Cardiac septum (tissue), 1 donor: ENCODE measurements around the gene FGD2. TPM values are rescaled to one million over a fixed set of nuclear protein-coding genes. Genes with fewer than 3 reads are reported as not detected.

Experiments
- DNase-seq: peaks from one replicate; pipeline ENCODE4 v3.0.0-alpha.2; 2020; ENCODE audit warnings: low spot score
- intact Hi-C: fragments of 100-400 bp; cut with DNase I; formaldehyde crosslinking; loops from one replicate; pipeline ENCODE4 v1.14.0; 2022
- total RNA-seq: library from RNA; stranded (reverse); fragmentation: NEBNext Ultra II Directional; extraction: Animal tissue kit (Norgen Biotek cat#: 25700); gene quantifications from one replicate; pipeline ENCODE4 v1.2.1, GENCODE V29; 2021
- donor health status: DM: no; HTN: no; CAD: no.

FGD2 gene
- total RNA-seq, 1 donor from 2014 or later, result 2.3 TPM

DNA sequence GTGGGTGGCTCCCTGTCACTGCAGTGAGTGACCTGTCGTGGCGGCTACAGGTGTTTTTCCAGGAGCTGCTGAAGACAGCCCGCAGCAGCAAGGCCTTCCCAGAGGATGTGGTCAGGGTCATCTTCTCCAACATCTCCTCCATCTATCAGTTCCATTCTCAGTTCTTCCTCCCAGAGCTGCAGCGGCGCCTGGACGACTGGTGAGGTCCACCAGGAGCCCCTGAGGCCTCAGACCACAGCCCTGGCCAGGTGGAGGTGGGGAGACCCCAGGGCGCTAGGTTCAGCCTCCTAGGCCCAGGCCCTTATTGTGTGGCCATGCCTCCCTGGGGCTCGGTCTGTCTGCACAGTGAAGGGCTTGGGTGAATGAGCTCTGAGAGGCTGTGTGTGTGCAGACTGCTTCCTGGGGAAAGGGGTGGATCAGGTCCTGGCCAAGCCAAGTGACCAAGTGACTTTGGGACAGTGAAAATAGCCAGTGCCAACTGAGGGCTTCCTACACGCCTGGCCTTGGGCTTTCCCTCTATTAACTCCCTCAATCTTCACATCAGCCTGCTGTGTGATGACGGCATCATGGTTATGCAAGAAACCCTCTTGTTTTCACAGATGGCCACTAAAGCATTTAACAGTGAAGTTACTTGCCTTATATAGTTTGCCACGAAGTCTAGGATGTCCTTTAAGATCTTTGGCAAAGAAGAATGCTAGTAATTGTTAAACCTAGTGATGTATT lies 6.4 kb downstream of the FGD2 start:
- intact Hi-C loops, result no loop called here
- DNase-seq, result no peak

DNA sequence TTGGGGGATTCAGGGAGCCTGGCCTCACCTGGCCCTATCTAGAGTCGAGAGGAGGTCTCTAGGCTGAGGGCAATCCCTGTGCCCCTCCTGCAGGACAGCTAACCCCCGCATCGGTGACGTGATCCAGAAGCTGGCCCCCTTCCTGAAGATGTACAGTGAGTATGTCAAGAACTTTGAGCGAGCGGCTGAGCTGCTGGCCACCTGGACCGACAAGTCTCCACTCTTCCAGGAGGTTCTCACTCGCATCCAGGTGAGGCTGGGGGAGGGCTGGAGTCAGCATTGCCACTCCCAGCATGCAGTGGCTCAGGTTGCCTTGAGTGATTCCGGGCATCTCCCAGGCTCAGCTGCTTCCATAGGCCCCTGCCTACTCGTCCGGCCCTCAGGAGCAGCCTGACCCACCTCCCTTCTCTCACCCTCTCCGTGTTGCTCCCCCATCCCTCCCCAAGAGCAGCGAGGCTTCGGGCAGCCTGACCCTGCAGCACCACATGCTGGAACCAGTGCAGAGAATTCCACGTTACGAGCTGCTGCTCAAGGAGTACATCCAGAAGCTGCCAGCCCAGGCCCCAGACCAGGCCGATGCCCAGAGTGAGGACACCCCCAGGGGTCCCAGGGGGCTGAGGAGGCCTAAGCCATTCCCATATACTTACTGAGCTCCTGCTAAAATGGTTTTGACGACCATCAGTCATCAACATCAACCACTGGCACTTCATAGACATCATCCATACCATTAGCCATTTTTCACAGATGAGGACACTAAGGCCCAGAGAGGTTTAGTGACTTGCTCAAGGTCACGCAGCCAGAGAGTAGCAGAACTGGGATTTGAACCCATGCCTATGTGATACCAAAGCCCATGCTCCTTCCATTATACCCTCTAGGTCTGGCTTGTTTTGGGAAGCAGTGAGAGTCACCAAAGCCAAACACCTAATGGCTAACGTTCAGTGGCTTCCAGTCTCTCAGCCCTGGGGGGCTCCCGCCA lies 8.3 kb downstream of the FGD2 start:
- intact Hi-C loops, result no loop called here
- DNase-seq, result no peak

DNA sequence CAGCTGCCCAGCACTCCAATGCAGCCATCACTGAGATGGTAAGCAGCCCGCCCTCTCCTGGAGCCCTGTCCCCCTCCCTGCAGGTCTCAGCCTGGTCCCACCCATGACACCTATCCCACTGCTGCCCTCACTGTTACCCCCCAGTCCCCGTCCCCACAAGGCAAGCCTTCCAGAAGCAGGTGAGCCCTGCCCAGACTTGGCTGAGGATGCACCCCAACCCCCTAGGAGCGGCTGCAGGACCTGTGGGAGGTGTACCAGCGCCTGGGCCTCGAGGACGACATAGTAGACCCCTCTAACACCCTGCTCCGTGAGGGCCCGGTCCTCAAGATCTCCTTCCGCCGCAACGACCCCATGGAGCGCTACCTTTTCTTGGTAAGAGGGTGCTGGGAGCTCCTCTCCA lies 9.2 kb downstream of the FGD2 start:
- DNase-seq, result no peak
- intact Hi-C loops, result loop anchor here (5.0 kb wide), 1 partner anchor 247 kb away; no protein-coding TSS in a partner anchor

DNA sequence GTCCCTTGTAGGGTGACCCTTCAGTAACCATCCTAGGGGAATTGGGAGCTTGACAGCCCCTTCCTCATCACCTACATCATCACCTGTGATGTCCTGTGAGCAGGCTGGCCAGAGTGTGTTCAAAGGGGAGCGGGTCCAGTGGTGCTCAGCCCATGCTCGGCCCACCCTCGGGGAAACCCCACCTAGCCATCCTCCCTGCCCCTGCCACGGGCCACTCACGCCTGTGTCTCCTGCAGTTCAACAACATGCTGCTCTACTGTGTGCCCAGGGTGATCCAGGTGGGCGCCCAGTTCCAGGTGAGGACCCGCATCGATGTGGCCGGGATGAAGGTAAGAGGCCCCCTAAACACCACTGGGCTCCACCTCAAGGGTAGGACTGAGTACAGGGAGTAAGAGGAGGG lies 10.1 kb downstream of the FGD2 start:
- intact Hi-C loops, result loop anchor here (5.0 kb wide), 1 partner anchor 248 kb away; no protein-coding TSS in a partner anchor
- no peak for DNase-seq

DNA sequence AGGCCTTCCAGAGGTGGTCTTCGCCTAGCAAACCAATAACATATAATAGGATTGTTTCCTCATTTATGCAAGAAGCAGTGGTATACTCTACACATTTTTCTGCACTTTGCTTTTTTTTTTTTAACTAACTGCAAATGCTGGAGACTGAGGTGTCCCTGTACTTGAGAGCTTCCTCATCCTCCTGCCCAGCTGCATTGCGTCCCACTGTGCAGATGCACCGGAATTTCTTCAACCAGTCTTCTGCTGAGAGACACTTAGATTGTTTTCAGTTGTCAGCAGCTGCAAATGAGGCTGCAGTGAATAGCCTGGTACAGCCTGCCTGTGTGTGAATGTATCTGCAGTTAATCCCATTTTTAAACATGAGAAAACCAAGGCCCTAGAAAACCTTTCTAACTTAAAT lies 11.5 kb downstream of the FGD2 start:
- intact Hi-C loops, result loop anchor here (5.0 kb wide), 1 partner anchor 250 kb away; no protein-coding TSS in a partner anchor
- DNase-seq, result no peak

DNA sequence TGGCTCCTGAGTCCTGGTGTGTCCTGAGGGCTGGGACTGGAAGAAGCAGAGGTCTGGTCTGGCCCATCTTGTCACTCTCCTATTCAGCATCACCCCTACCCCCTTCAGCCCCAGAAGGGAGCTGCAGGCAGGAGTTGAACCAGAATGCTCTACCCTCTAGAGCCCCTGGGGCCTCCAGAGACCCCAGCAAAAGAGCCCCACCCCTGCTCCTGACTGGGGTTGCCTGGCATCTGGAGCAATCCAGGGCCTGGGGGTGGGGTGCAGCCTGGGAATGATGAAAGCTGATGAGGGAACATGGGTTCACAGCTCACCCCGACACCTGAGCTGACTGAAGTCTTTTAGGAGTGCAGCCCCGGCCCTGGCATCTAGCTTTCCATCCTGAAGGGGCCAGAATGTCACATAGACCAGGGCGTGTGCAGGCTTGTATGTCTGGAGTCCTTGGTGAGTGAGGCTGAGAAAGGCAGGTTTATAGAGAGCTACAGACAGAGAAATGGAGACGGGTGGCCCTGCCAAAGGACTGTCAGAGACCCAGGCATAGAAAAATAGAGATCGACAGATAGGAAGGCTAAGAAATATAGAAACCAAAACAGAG lies 12.2 kb downstream of the FGD2 start:
- intact Hi-C loops, result loop anchor here (2.0 to 5.0 kb wide), 4 partner anchors 133 to 250 kb away; partner anchors contain the start of gene C6orf89
- DNase-seq, result no peak

DNA sequence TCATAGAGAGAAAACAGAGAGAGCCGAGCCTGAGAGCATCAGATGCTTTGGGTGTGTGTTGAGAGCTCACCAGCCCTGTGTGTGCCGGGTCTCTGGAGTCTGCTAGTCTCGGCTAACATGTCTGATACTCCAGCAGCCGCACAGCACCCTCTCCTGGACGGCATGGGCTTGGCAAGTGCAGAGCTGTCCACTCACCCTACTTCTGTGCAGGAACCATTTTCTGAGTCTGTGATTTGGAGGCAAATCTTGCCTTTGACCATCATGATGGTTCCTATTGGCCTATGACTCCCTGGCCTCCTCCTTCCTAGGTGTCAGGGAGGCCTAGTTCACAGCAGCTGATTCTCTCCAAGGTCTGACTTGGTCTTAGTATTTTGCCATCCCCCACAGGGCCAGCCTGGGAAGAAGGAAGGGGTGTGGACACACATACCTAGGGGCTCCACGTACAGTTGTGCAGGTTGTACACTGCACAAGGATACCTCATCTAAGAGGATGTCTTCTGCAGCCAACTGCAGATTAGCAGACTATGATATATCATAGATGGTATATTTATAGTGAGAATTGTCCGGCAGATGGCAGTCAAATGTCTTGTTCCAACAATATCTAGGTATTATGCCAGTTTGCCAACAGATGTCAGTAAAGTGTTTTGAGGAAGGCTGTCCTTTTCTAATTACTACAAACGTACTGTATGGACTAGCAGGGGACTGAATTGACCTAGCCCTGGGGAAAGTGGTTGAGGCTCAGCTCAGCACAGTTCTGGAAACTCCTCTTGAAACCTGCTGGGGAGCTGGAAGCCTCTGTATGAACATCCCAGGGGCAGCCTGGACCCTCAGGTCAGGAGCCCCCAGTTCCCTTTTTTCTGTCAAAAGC lies 13.0 kb downstream of the FGD2 start:
- DNase-seq, result peak; percentile 94
- intact Hi-C loops, result loop anchor here (2.0 to 5.0 kb wide), 4 partner anchors 134 to 251 kb away; partner anchors contain the start of gene C6orf89

DNA sequence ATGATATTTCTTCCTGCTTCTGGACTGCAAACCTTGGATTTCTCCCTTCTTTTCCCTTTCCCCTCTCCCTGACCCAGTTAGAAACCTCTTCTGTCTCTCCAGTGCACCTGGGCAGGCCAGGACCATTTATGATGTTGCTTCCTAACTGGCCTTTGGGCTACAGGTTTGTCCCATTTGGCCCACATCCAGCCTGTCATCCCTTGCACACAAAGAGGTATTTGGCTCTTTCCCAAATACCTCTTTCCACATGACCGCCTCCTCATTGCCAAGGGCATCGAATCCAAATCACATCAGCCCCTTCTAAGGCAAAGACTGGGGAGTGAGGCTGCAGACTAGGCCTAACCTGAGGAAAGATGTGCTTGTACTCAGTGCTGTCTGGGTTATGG lies 13.6 kb downstream of the FGD2 start:
- intact Hi-C loops, result loop anchor here (2.0 to 5.0 kb wide), 4 partner anchors 134 to 252 kb away; partner anchors contain the start of gene C6orf89
- no peak for DNase-seq

DNA sequence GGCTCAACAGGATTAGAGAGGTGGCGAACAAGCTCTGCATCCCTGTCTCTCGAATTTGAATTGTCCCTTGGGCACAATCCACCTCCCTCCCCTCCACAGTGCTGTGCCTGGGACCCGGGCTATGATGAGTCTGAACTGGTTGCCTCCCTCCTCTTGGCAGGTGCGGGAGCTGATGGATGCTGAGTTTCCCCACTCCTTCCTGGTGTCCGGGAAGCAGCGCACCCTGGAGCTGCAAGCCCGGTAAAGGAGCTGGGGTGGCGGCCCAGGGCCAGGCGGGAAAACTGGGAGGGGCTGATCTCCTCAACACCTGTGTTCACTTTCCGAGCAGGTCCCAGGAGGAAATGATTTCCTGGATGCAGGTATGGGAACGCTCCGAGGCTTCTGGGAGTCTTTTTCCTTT lies 14.9 kb downstream of the FGD2 start:
- intact Hi-C loops, result no loop called here
- DNase-seq, result no peak

DNA sequence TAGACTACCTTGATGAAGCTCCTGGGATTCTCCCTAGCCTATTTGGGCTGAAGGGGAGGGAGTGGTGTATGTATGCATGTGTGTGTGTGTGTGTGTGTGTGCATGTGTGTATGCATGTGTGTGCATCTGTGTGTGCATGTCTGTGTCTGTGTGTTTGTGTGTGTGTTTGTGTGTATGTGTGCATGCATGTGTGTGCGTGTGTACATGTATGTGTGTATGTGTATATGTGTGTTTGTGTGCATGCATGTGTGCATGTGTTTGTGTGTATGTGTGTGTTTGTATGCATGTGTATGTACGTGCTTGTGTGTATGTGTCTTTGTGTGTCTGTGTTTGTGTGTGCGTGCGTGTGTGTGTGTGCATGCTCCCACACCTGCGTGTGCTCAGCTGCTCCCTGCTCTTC lies 15.4 kb downstream of the FGD2 start:
- intact Hi-C loops, result no loop called here
- no peak for DNase-seq

DNA sequence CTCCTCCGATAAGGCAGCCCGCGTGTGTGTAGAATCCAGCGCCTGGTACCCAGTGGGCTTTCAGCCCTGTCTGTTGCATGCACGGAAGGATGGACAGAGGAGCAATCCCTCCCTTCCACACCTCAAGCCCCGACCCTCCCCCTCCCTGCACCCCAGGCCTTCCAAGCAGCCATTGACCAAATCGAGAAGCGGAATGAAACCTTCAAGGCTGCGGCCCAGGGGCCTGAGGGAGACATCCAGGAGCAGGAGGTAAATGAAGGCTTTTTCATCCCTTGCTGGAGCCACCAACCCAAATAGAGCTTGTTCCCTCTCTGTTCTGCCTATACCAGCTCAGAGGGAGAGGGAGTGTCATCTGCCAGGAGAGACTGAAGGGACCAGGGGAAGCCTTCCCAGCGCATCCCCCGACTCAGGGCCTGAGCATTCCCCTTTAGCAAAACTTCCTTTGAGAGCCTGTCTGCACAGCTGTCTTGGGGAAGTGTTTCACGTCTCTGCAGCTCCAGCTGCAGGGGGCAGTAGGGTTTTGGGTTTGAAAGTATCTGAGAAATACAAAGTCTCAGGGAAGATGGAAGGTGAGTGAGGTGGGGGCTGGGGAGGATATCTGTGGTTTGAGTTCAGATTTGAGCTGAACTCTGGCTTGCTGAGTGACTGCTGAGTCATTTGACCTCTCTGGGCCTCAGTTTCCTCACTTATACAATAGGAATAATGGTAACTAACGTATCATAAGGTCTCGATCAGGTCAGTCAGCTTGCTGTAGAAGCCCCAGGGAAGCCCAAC lies 16.1 kb downstream of the FGD2 start:
- intact Hi-C loops, result no loop called here
- no peak for DNase-seq

DNA sequence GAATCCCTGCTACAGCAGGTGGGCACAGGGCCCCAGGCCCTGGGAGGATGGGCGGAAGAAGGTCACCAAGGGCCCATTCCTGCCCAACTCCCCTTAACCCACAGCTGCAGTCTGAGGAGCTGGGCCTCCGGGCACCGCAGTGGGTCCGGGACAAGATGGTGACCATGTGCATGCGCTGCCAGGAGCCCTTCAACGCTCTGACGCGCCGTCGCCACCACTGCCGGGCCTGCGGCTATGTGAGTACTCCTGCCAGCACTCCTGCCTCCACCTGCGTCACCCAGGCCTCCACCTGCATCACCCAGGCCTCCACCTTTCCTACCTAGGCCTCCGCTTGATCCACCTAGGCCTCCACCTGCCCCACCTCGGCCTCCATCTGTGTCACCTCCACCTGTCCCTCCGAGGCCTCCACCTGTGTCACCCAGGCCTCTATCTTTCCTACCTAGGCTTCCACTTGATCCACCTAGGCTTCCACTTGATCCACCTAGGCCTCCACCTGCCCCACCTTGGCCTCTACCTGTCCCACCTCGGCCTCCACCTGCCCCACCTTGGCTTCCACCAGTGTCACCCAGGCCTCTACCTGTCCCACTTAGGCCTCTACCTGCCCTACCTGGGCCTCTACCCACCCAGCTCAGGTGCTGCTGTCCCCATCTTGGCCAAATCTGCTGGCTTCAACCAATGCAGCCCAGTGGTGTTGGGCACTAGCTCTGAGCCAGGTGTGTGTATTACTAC lies 16.8 kb downstream of the FGD2 start:
- DNase-seq, result no peak
- intact Hi-C loops, result no loop called here

DNA sequence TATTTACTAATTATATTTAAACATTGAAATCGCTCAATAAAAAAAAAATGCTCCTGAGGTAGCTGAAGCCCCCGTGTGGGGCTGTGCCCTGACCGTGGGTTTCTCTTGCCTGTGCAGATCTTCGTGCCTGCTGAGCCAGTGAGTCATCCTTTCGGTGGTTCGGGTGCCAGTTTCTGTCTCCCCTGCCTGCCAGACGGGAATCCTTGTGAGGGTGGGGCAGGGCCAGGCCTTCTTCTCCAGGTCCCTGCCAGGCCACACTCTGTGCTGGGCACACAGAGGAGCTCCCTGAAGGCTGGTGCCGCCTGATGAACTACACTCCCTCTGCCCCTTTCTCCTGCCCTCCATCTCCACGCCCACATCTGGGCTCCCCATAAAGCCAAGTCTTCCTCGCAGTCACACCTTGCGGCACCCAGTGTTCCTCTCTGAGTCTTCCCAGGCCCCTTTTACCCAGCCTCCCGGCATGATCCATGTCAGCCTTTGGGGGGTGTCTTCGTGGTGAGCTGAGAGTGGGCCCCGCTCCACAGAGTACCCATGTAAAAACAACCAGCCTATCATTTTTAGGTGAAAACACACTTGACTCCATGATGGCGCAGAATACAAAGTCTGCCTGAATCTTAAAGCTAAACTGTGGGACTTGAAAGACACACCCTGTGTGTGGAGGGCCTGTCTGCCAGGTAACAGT lies 19.3 kb downstream of the FGD2 start:
- DNase-seq, result no peak
- intact Hi-C loops, result no loop called here

DNA sequence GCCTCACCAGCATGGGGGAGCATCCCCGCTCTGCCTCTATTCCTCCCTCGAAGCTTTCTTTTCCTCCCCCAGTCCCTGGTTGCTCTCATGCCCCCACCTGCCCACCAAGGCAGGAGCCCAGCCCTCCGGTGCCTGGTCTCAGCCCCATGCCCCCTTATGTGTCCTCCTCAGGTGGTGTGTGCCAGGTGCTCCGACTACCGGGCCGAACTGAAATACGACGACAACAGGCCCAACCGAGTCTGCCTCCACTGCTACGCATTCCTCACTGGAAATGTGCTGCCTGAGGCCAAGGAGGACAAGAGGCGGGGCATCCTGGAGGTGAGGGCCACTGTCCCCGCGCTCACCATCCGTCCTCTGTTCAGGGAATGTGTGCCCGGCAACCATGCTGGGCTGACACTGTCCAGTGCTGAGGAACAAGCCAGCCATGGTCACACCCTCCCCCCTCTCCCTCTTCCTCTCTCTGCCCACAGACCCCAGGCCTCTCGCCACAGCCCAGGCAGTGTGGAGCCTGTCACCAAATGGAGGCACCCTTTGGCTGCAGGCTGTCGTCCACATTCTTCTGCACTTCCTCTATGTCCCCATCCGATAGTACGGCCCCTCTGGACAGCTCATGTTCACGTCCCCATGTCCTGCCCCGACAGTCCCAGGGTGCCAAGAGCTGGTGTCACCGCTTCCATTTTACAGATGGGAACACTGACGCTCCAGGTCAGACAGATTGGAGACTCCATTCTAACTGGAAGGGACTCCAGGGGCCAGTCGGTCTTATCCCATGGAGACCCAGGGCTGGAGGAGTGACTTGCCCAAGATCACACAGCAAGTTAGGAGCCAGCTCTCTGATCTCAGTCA lies 20.4 kb downstream of the FGD2 start:
- intact Hi-C loops, result no loop called here
- no peak for DNase-seq

DNA sequence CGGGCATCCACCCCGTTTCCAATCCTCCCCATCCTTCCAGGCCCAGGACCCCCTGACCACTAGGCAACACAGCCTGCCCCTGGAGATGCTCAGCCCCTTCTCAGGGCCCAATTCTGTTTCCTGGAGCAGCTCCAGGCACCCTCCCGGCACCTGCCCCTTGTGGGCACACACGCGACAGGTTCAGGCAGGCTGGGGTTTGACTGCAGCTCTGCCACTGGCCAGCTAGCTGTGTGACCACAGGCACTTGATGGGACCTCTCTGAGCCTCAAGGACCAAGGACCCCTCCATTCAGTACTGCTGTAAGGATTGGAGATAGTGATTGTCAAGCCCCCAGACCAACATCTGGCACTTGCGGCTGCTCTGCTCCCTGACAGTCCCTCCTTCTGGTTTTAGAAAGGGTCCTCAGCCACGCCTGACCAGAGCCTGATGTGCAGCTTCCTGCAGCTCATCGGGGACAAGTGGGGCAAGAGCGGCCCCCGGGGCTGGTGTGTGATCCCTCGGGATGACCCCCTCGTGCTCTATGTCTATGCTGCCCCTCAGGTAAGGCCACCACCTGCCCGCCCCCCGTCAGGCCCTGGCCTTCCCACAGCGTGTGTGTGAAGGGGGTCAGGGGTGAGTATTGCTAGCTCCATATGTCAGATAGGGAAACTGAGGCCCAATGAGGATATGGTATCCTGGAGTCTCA lies 21.7 kb downstream of the FGD2 start:
- intact Hi-C loops, result no loop called here
- no peak for DNase-seq
